Calu3 (cell line): ENCODE results near the gene RMRP. TPM values are rescaled to one million over a fixed set of nuclear protein-coding genes. Genes with fewer than 3 reads are reported as not detected.

Experiments
- BruUV-seq: library from RNA; stranded (reverse); fragments of 400-500 nt; replicated peaks from 2 replicates; lab custom pipeline; 2021; lab: Mats Ljungman, UMichigan
- CTCF ChIA-PET: fragments of 300-600 bp; sonication (Branson Sonifier 250); formaldehyde crosslinking; loops from one replicate; lab custom pipeline; 2022; ENCODE audit warnings: antibody characterized with exemption; lab: Charles Lee
- DNase-seq: peaks from one replicate; pipeline ENCODE4 v3.0.0; 2022
- H3K27ac Mint-ChIP-seq: one replicate; pipeline ENCODE4 v1.8.0; 2022; ENCODE audit warnings: mixed read lengths; ENCODE audit not compliant: unreplicated experiment
- H3K27me3 Mint-ChIP-seq: one replicate; pipeline ENCODE4 v1.8.0; 2022; ENCODE audit warnings: mixed read lengths; ENCODE audit not compliant: unreplicated experiment
- H3K36me3 Mint-ChIP-seq: one replicate; pipeline ENCODE4 v1.8.0; 2022; ENCODE audit warnings: mild to moderate bottlenecking, moderate library complexity, mixed read lengths; ENCODE audit not compliant: insufficient read depth, unreplicated experiment
- H3K4me1 Mint-ChIP-seq: one replicate; pipeline ENCODE4 v1.8.0; 2022; ENCODE audit warnings: mild to moderate bottlenecking, low read depth, mixed read lengths; ENCODE audit not compliant: unreplicated experiment
- H3K4me3 Mint-ChIP-seq: one replicate; pipeline ENCODE4 v1.8.0; 2022; ENCODE audit warnings: mild to moderate bottlenecking, low read depth, moderate library complexity, mixed read lengths; ENCODE audit not compliant: unreplicated experiment
- H3K9me3 Mint-ChIP-seq: one replicate; pipeline ENCODE4 v1.8.0; 2022; ENCODE audit warnings: low read depth, mixed read lengths; ENCODE audit not compliant: unreplicated experiment
- intact Hi-C: fragments of 100-400 bp; cut with micrococcal nuclease; formaldehyde crosslinking; loops from one replicate; pipeline ENCODE4 v1.10.0; 2022; ENCODE audit not compliant: unreplicated experiment
- total RNA-seq: library from RNA; stranded (reverse); gene quantifications from 2 replicates; pipeline ENCODE4 v1.2.3, GENCODE V29; 2022
- TF ChIP-seq, protein P1 (sequence below): fragments of 200-600 bp; IDR thresholded peaks from one replicate; pipeline ENCODE4 v1.8.0; 2022; ENCODE audit warnings: antibody characterized with exemption; ENCODE audit not compliant: unreplicated experiment

Gene RMRP
- total RNA-seq, 1 experiment from 2014 or later = 8,471 TPM

DNA sequence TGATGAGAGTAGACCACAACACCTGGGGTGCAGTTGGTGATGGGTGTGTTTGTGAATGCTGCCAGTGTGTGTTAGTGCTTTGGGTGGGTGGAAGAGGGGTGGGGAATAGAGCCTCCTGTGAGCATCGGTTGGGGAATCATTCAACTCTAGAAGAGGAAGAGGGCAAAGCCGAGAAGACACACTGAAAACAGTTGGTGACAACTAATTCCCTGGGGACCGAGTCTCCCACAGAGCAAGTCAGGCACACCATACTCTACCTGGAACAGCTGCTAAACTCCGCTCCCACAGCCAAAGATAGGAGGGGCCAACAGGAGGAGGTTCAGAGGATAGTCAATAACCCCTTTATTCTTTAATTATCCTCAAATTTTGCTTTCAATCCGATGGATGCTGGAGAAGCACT, 8.7 kb upstream of the RMRP start:
- H3K36me3 Mint-ChIP-seq = peaks cover 16% of the 10 kb centered on the region
- DNase-seq = no peak
- TF ChIP-seq, protein P1, sequence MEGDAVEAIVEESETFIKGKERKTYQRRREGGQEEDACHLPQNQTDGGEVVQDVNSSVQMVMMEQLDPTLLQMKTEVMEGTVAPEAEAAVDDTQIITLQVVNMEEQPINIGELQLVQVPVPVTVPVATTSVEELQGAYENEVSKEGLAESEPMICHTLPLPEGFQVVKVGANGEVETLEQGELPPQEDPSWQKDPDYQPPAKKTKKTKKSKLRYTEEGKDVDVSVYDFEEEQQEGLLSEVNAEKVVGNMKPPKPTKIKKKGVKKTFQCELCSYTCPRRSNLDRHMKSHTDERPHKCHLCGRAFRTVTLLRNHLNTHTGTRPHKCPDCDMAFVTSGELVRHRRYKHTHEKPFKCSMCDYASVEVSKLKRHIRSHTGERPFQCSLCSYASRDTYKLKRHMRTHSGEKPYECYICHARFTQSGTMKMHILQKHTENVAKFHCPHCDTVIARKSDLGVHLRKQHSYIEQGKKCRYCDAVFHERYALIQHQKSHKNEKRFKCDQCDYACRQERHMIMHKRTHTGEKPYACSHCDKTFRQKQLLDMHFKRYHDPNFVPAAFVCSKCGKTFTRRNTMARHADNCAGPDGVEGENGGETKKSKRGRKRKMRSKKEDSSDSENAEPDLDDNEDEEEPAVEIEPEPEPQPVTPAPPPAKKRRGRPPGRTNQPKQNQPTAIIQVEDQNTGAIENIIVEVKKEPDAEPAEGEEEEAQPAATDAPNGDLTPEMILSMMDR = no peak
- no peak overlapping the region for H3K4me3 Mint-ChIP-seq
- CTCF ChIA-PET = no interaction called here
- intact Hi-C loops = loop anchor here (10.0 kb wide), 1 partner anchor 68 kb away; the partner anchor contains the start of genes CREB3 and TLN1
- no peak overlapping the region for H3K27ac Mint-ChIP-seq
- H3K27me3 Mint-ChIP-seq = no peaks in the 10 kb centered on the region
- peaks cover 47% of the 10 kb centered on the region for H3K4me1 Mint-ChIP-seq
- H3K9me3 Mint-ChIP-seq = peaks cover 3% of the 10 kb centered on the region
- no TSS peak for BruUV-seq

DNA sequence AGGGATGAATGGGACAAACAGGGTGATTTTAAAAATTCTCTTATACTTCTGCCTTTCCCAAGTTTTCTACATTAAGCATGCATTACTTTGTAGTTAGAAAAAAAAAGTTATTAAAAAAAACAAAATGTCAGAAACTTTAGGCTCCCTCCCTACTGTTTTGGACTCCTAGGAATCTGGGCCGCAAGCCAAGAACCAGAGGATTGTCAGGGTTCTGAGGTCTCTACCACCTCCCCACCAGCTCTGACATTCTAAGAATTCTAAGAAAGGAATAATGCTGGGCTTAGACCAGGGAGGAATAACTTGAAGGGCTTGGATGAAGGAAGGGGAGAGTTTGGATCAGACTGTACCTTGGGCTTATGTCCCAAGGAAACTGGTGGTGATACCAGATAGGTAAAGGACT, 8.2 kb upstream of the RMRP start:
- Mint-ChIP-seq H3K36me3 (peaks cover 16% of the 10 kb centered on the region), H3K27ac (no peak overlapping the region), H3K9me3 (peaks cover 3% of the 10 kb centered on the region), H3K27me3 (no peaks in the 10 kb centered on the region), H3K4me3 (no peak overlapping the region), H3K4me1 (peaks cover 47% of the 10 kb centered on the region)
- DNase-seq = no peak
- no TSS peak for BruUV-seq
- CTCF ChIA-PET = interaction anchor here (1.9 kb wide), 1 partner anchor 30 kb away, joined by 5 read pairs; no protein-coding TSS in a partner anchor
- TF ChIP-seq, protein P1 = no peak
- intact Hi-C loops = loop anchor here (10.0 kb wide), 1 partner anchor 69 kb away; the partner anchor contains the start of genes CREB3 and TLN1

GRCh38 chr9:35665471-35665818, 7.6 kb upstream of the RMRP start:
- DNase-seq = no peak
- peak overlapping the region; percentile 81 for H3K4me3 Mint-ChIP-seq
- CTCF ChIA-PET = interaction anchor here (0.6 to 1.9 kb wide), 6 partner anchors 8 to 280 kb away, joined by 3 to 6 read pairs (median 4); partner anchors contain the start of genes CA9, CREB3, TLN1 and TPM2
- intact Hi-C loops = loop anchor here (10.0 kb wide), 1 partner anchor 69 kb away; the partner anchor contains the start of genes CREB3 and TLN1
- peaks cover 3% of the 10 kb centered on the region for H3K9me3 Mint-ChIP-seq
- no TSS peak for BruUV-seq
- H3K36me3 Mint-ChIP-seq = peaks cover 17% of the 10 kb centered on the region
- TF ChIP-seq, protein P1 = no peak
- H3K27me3 Mint-ChIP-seq = no peaks in the 10 kb centered on the region
- H3K27ac Mint-ChIP-seq = no peak overlapping the region
- H3K4me1 Mint-ChIP-seq = peaks cover 47% of the 10 kb centered on the region

DNA sequence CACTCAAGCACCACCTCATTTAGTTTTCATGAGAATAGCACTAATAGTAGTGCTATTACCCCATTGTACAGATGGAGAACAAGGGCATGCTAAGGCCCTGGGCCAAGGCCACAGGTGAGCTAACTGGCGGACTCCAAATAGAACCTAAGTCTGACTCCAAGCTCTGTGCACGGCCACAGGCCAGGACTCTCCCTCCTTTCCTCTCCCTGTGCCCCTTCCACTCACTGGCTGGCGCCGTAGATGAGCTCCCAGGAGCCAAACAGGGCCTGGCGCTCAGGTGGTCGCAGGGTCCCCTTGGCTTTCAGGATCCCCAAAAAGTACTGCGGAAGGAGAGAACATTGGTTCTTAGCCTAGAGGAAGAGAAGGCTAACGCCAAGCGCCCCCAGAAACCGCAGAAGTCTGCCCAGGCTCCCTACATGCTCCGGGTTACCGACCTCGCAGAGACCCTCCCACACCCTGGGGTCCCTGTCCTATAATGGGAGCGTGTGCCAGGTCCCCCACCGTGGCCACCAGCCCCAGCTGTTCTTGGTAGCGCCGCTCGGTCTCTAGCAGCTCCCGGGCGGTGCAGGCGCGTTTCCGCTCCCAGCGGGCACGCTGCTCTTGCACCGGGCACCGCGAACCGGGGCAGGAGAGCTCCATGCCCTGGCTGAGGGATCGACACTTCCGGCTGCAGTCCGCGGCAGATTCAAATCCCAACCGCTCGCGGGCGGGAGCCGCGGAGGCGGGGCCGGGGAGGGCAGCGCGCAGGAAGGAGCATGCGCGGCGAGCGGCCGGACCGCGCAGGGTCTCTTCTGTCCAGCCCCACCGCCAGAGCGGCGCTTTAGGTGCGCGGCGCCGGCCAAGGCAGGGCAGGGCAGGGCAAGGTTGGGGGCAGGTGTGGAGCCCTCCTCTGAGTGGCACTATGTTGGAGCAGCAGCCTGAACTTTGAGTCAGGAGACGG, 7.0 kb upstream of the RMRP start, which contains the start of gene ARHGEF39:
Gene ARHGEF39, minus strand, starts transcription at position 665 of the 940 bp plus-strand sequence. Its CDS starts 26 bp downstream, at position 639.
- BruUV-seq = TSS peak; percentile 36
- peak within 1 kb of the TSS; percentile 20 for H3K27ac Mint-ChIP-seq
- TF ChIP-seq, protein P1 = no peak
- peaks cover 3% of the 10 kb centered on the region for H3K9me3 Mint-ChIP-seq
- peaks cover 47% of the 10 kb centered on the region for H3K4me1 Mint-ChIP-seq
- peak; percentile 84 for DNase-seq
- intact Hi-C loops = loop anchor here (5.0 to 10.0 kb wide), 2 partner anchors 32 to 70 kb away; partner anchors contain the start of genes CREB3 and TLN1
- H3K27me3 Mint-ChIP-seq = no peaks in the 10 kb centered on the region
- CTCF ChIA-PET = interaction anchor here (0.6 to 1.9 kb wide), 10 partner anchors 8 to 280 kb away, joined by 3 to 6 read pairs (median 4); partner anchors contain the start of genes CA9, CREB3, TLN1 and TPM2
- H3K36me3 Mint-ChIP-seq = peaks cover 20% of the 10 kb centered on the region
- H3K4me3 Mint-ChIP-seq = peak within 1 kb of the TSS; percentile 81
